GM23338 (cell line): ENCODE measurements around the gene NEB.

Experiments
- CREB1 ChIP-seq: fragments of 250-450 bp; sonication (Bioruptor Pico); IDR thresholded peaks from 2 replicates; pipeline ENCODE4 v1.5.0; 2020; ENCODE audit warnings: low read depth, mild to moderate bottlenecking, moderate library complexity
- CTCF ChIP-seq, 2 experiments: fragments of 200-600 bp in 1 of 2; sonication (generic) in 1 of 2; conservative IDR thresholded peaks; 2 replicates each; pipeline versions ENCODE4 v1.5.1 to v1.6.1; 2016 to 2017; ENCODE audit warnings: antibody characterized with exemption in 2 of 2, low read depth in 2 of 2, mild to moderate bottlenecking in 2 of 2, moderate library complexity in 1 of 2
- ETS1 ChIP-seq: IDR thresholded peaks from 2 replicates; pipeline ENCODE4 v1.6.1; 2016; ENCODE audit warnings: antibody characterized with exemption
- EZH2 ChIP-seq: fragments of 200-600 bp; sonication (generic); IDR thresholded peaks from one replicate; pipeline ENCODE4 v1.8.0; 2017; ENCODE audit warnings: antibody characterized with exemption, mild to moderate bottlenecking, low read depth; ENCODE audit not compliant: unreplicated experiment
- EZH2phosphoT487 ChIP-seq: fragments of 200-600 bp; sonication (generic); IDR thresholded peaks from one replicate; pipeline ENCODE4 v1.8.1; 2018; ENCODE audit warnings: antibody characterized with exemption; ENCODE audit not compliant: unreplicated experiment
- JUNB ChIP-seq: IDR thresholded peaks from one replicate; pipeline ENCODE4 v1.6.1; 2016; ENCODE audit warnings: antibody characterized with exemption; ENCODE audit not compliant: unreplicated experiment
- POLR2AphosphoS5 ChIP-seq: IDR thresholded peaks from 2 replicates; pipeline ENCODE4 v1.6.1; 2016; ENCODE audit warnings: antibody characterized with exemption, low read depth

DNA sequence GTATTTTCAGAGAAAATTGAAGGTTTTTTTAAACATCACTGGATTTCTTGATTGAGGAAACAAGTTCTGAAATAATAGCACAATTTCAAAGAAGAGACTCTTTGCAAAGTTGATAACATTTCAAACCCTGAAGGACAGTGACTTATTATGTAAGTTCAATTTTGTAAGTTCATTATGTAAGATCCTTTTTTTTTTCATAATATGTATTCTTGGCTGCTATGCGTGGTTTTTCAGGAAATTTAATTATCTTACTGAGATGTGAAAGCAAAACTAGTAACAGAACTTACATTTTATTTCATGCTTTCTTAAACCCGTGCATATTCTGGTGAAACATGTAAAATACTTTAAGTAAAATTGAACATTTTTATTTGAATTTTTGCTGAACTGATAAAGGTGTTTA, 259.2 kb downstream of the NEB start:
- TF ChIP-seq CTCF (conservative IDR thresholded peaks at IDR 0.05; ENCODE audit: low read depth in 2 of 2) (no peak), CREB1 (no peak), JUNB (no peak), POLR2AphosphoS5 (no peak), EZH2 (no peak), EZH2phosphoT487 (no peak), ETS1 (no peak)
